Lower lobe of right lung (tissue), 2 donors: ENCODE data around the gene ATP13A3. TPM values are rescaled to one million over a fixed set of nuclear protein-coding genes. Genes with fewer than 3 reads are reported as not detected.
"Not testable (repeated sequence)": the region's sequence is repeated elsewhere in the genome, so short reads cannot be mapped to it uniquely, and the experiment has no call there.

ENCODE experiments used
- ATAC-seq, 2 donors: fragments of 200-7000 bp; cut with Tn5 transposase; one replicate each; pipeline ENCODE4 v1.9.1; 2020 to 2022; ENCODE audit warnings: mild to moderate bottlenecking in 2 of 2, moderate library complexity in 2 of 2
- DNase-seq: peaks from one replicate; pipeline ENCODE4 v3.0.0-alpha.2; 2020
- H3K27ac ChIP-seq: fragments of 200-600 bp; one replicate; pipeline ENCODE4 v1.8.0; 2022
- H3K27me3 ChIP-seq: fragments of 200-600 bp; one replicate; pipeline ENCODE4 v1.8.0; 2022; ENCODE audit warnings: low read depth
- H3K36me3 ChIP-seq: fragments of 200-600 bp; one replicate; pipeline ENCODE4 v1.8.0; 2022; ENCODE audit warnings: mild to moderate bottlenecking
- H3K4me1 ChIP-seq: fragments of 200-600 bp; one replicate; pipeline ENCODE4 v1.8.0; 2022
- H3K4me3 ChIP-seq: fragments of 200-600 bp; one replicate; pipeline ENCODE4 v1.8.0; 2022; ENCODE audit warnings: mild to moderate bottlenecking
- H3K9me3 ChIP-seq: fragments of 200-600 bp; one replicate; pipeline ENCODE4 v1.8.0; 2022
- CTCF ChIP-seq: fragments of 200-600 bp; IDR thresholded peaks from one replicate; pipeline ENCODE4 v1.8.0; 2022; ENCODE audit warnings: antibody characterized with exemption, mild to moderate bottlenecking
- intact Hi-C: fragments of 100-400 bp; cut with DNase I; formaldehyde crosslinking; loops from one replicate; pipeline ENCODE4 v1.11.0; 2022
- total RNA-seq: library from RNA; stranded (reverse); fragmentation: NEBNext Ultra II Directional; extraction: Animal tissue kit (Norgen Biotek cat#: 25700); gene quantifications from one replicate; pipeline ENCODE4 v1.2.1, GENCODE V29; 2021
- donor health status: DM: no; HTN: yes; CAD: no; lungs with severe emphysema.

The ATP13A3 gene
- total RNA-seq, 1 donor from 2014 or later: 84.8 TPM

- Histone ChIP-seq H3K27ac (no peak overlapping the region), H3K4me1 (peaks cover 12% of the 10 kb centered on the region), H3K36me3 (no peaks in the 10 kb centered on the region), H3K4me3 (no peak overlapping the region), H3K9me3 (no peaks in the 10 kb centered on the region), H3K27me3 (no peaks in the 10 kb centered on the region)
- ATAC-seq (no peak), DNase-seq (no peak)
- TF ChIP-seq CTCF: no peak
- intact Hi-C loops: no loop called here
These were observed 9.6 kb upstream of the ATP13A3 start for GRCh38 chr3:194496217-194496919.

GRCh38 chr3:194494951-194495374, 8.2 kb upstream of the ATP13A3 start:
- ATAC-seq: no peak
- intact Hi-C loops: no loop called here

GRCh38 chr3:194493995-194494927, 7.5 kb upstream of the ATP13A3 start:
- H3K27ac ChIP-seq, H3K36me3 ChIP-seq, H3K27me3 ChIP-seq, intact Hi-C loops, ATAC-seq, H3K4me3 ChIP-seq, DNase-seq, H3K9me3 ChIP-seq: not testable (repeated sequence)
- H3K4me1 ChIP-seq: peaks cover 17% of the 10 kb centered on the region

More at GRCh38 chr3:194494951-194495374, 8.2 kb upstream of the ATP13A3 start:
- peaks cover 14% of the 10 kb centered on the region for H3K4me1 ChIP-seq
- H3K4me3 ChIP-seq: no peak overlapping the region
- H3K27me3 ChIP-seq: no peaks in the 10 kb centered on the region
- H3K9me3 ChIP-seq: no peaks in the 10 kb centered on the region
- H3K27ac ChIP-seq: no peak overlapping the region
- no peak for TF ChIP-seq CTCF
- H3K36me3 ChIP-seq: no peaks in the 10 kb centered on the region
- DNase-seq: no peak

- intact Hi-C loops: no loop called here
- ATAC-seq (no peak), DNase-seq (no peak)
- Histone ChIP-seq H3K36me3 (no peaks in the 10 kb centered on the region), H3K4me1 (peaks cover 18% of the 10 kb centered on the region), H3K27ac (no peak overlapping the region), H3K9me3 (no peaks in the 10 kb centered on the region), H3K4me3 (no peak overlapping the region), H3K27me3 (no peaks in the 10 kb centered on the region)
- no peak for TF ChIP-seq CTCF
These were observed 5.2 kb upstream of the ATP13A3 start for GRCh38 chr3:194492001-194492400.

- ATAC-seq: no peak
- intact Hi-C loops: no loop called here
These were observed 3.2 kb upstream of the ATP13A3 start for GRCh38 chr3:194489736-194490612.

More at GRCh38 chr3:194489736-194490612, 3.2 kb upstream of the ATP13A3 start:
- no peak for TF ChIP-seq CTCF
- no peak for DNase-seq
- Histone ChIP-seq H3K27me3 (no peaks in the 10 kb centered on the region), H3K9me3 (no peaks in the 10 kb centered on the region), H3K4me3 (no peak overlapping the region), H3K4me1 (peaks cover 30% of the 10 kb centered on the region), H3K27ac (no peak overlapping the region), H3K36me3 (no peaks in the 10 kb centered on the region)
